OCI-LY7 (cell line): ENCODE data around the gene ETFB.

Experiments
- CTCF ChIP-seq: fragments of 200-600 bp; sonication (generic); conservative IDR thresholded peaks from 2 replicates; pipeline ENCODE4 v1.5.1; 2014; ENCODE audit warnings: mild to moderate bottlenecking, antibody characterized with exemption, low read length, moderate library complexity, mixed read lengths
- EZH2phosphoT487 ChIP-seq: fragments of 200-600 bp; sonication (generic); IDR thresholded peaks from 2 replicates; pipeline ENCODE4 v1.6.1; 2018; ENCODE audit warnings: low read depth, borderline replicate concordance, mild to moderate bottlenecking, mixed run types, antibody characterized with exemption, low read length, moderate library complexity, mixed read lengths

- TF ChIP-seq CTCF, result no peak
- no peak for TF ChIP-seq EZH2phosphoT487
Observed at GRCh38 chr19:51337861-51338562, 28.2 kb downstream of the ETFB start.
